HG03457 (cell line): ENCODE data around the gene ZRANB3.
"Not testable (repeated sequence)": the region's sequence is repeated elsewhere in the genome, so short reads cannot be mapped to it uniquely, and the experiment has no call there.

ENCODE experiments used
- ATAC-seq: cut with Tn5 transposase; IDR thresholded peaks from one replicate; pipeline ENCODE4 v1.9.1; 2021; ENCODE audit warnings: moderate number of reproducible peaks; ENCODE audit not compliant: unreplicated experiment

ZRANB3 gene

DNA sequence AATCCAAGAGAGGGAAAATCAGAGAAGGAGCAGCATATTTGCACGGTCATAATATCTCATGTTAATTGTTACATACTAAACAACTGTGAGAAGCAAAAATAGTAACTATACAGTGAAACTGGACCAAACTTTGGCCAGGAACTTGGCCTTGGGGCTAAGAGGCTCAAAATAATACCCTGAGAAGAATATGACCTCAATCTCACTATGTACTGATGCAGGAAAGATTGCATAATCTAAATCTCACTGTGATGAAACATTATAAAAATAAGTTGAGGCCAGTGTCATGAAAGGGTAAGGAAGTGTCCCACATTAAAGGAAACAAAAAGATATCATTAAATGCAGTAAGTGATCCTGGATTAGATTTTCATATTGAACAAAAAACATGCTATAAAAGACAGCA lies 36.5 kb downstream of the ZRANB3 start:
- no peak for ATAC-seq

DNA sequence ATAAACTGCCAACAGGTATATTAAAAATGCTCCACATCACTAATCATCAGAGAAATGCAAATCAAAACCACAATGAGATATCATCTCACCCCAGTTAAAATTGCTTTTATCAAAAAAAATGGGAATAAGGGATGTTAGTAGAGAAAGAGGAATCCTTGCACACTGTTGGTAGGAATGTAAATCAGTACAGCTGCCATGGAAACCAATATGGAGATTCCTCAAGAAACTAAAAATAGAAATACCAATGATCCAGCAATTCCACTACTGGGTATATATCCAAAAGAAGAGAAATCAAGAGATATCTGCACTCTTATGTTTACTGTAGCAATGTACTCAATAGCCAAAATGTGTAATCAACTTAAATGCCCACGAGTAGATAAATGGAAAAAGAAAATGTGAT lies 40.6 kb downstream of the ZRANB3 start:
- ATAC-seq = no peak

DNA sequence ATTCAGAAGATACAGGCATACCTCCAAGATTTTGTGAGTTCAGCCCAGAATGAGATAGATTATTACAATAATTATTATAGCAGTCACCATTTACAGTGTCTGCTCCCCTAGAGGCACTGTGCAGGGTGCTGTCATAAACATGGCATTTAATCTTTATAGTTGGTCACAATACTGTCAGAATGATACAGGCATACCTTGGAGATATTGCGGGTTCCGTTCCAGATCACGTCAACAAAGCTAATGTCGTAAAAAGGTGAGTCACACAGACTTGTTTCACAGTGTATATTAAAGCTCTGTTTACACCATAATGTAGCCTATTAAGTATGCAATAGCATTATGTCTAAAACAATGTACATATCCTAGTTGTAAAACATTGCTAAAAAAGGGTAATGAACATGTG lies 45.6 kb downstream of the ZRANB3 start:
- ATAC-seq = no peak

GRCh38 chr2:135475128-135475527 lies 55.9 kb downstream of the ZRANB3 start:
- ATAC-seq = no peak

- no peak for ATAC-seq
These were observed 57.5 kb downstream of the ZRANB3 start for GRCh38 chr2:135473567-135473966.

- no peak for ATAC-seq
These were observed 59.9 kb downstream of the ZRANB3 start for GRCh38 chr2:135471106-135471505.

- ATAC-seq = no peak
These were observed 73.7 kb downstream of the ZRANB3 start for GRCh38 chr2:135457279-135457678.

GRCh38 chr2:135456835-135457234 lies 74.2 kb downstream of the ZRANB3 start:
- ATAC-seq = no peak

DNA sequence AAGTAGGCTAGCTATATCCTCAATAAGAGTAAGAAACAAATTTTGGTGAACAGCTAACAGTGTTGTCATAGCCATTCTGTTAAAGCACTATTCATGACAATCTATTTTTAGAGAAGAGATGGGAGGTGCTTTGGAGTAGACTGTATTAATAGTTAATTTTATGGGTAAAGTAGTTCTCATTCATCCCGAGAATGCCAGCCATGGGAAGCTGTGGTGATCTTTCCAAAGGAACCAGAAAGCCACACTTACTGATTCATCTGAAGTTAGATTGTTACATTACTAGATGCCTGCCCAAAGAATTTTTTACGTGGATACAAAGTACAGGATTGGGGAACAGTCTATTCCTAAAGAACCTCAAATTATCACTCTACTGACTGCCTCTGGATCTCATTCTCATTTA lies 74.6 kb downstream of the ZRANB3 start:
- ATAC-seq = no peak

- ATAC-seq = no peak
These were observed 76.4 kb downstream of the ZRANB3 start for GRCh38 chr2:135454608-135455007.

DNA sequence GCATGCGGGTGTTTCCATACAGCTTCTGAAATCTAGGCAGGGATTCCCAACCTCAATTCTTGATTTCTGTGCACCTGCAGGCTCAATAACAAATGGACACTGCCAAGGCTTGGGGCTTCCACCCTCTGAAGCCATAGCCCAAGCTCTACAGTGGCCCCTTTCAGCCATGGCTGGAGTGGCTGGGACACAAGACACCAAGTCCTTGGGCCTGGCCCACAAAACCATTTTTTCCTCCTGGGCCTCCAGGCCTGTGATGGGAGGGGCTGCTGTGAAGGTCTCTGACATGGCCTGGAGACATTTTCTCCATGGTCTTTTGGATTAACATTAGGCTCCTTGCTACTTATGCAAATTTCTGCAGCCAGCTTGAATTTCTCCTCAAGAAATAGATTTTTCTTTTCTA lies 78.0 kb downstream of the ZRANB3 start:
- not testable (repeated sequence) for ATAC-seq

GRCh38 chr2:135451966-135452365 lies 79.1 kb downstream of the ZRANB3 start:
- no peak for ATAC-seq

- ATAC-seq = not testable (repeated sequence)
These were observed 88.0 kb downstream of the ZRANB3 start for GRCh38 chr2:135443013-135443412.

GRCh38 chr2:135435155-135435554 lies 95.9 kb downstream of the ZRANB3 start:
- not testable (repeated sequence) for ATAC-seq

- ATAC-seq = no peak
These were observed 106.2 kb downstream of the ZRANB3 start for GRCh38 chr2:135424849-135425248.

DNA sequence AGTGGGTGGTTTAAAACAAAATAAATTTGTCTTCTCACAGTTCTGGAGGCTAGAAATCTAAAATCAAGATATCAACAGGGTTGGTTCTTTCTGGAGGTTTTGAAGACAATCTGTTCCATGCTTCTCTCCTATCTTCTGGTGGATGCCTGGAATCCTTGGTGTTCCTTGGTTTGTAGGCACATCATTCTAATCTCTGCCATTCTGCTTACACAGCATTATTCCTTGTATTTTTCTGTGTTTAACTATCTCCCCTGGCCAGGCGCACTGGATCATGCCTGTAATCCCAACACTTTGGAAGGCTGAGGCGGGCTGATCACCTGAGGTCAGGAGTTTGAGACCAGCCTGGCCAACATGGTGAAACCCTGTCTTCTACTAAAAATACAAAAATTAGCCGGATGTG lies 108.1 kb downstream of the ZRANB3 start:
- no peak for ATAC-seq

DNA sequence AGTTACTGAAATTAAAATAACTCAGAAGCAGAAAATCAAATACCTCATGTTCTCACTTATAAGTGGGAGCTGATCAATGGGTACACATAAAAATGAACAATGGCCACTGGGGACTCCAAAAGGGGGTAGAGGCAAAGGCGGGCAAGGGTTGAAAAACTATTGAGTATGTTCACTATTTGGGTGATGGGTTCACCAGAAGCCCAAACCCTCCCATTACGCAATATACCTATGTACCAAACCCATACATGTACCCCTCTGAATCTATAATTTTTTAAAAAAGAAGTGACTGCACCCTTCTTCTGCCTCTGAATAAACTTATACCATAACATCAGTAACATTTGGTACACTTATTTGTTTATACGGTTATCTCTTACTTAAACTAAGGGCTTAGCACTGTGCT lies 119.4 kb downstream of the ZRANB3 start:
- no peak for ATAC-seq

DNA sequence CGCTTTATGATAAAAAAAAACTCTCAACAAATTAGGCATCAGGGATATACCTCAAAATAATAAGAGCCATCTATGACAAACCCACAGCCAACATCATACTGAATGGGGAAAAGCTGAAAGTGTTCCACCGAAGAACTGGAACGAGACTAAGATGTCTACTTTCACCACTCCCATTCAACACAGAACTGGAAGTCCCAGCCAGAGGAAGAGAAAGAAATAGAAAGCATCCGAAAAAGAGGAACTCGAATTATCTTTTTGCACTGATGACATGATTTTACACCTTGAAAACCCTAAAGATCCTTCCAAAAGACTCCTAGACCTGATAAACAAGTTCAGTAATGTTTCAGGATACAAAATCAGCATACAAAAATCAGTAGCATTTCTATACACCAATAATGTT lies 121.6 kb downstream of the ZRANB3 start:
- no peak for ATAC-seq

GRCh38 chr2:135396259-135396658 lies 134.8 kb downstream of the ZRANB3 start:
- ATAC-seq = not testable (repeated sequence)

DNA sequence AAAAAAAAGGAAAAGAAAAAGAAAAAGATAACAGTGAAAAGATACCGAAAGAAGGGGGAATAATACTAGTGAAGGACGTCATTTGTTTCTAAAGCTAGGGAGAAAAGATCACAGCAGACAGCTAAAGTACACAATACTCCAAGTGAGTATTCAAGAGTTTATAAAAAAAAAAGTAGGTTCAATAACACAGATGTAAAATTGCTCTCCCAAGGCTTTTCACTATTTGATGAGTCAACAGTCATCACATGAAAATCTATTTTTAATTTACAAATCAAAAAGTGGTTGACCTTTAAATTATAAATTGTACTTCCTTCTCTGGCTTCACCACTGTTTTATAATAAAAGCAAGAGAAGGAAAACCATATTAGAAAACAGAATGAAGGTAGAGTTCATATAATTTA lies 144.0 kb downstream of the ZRANB3 start:
- no peak for ATAC-seq

DNA sequence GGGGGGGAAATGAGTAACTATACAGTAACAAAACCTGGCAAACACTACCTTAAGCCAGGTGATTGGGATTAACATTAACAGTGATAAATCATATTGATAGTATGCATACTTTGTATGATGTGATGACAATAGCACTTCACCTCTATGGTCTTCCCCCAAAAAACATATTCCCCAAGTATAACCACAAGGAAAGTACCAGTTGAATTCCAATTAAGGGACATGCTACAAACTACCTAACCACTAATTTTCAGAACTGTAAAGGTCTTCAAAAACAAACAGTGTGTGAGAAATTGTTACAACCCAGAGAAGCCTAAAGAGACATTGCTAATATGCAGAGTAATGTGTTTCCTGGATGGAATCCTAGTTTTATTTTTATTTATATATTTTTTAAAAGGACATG lies 152.4 kb downstream of the ZRANB3 start:
- ATAC-seq = no peak

DNA sequence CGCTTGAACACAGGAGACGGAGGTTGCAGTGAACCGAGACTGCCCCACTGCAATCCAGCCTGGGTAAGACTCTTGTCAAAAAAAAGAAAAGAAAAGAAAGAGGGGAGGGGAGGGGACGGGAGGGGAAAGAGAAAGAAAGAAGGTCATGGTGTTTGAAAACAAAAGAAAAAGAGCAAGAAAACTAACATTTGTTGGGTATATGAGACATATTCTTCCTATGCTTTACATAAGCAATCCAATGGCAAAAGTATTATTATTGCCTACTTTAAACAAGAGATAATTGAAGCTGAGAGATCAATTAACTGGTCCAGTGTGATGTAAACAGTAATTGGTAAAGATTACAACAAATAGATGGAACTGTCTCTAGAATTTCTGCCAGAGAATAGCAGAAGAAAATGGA lies 157.3 kb downstream of the ZRANB3 start:
- ATAC-seq = no peak

GRCh38 chr2:135349941-135350340 lies 181.1 kb downstream of the ZRANB3 start:
- ATAC-seq = no peak
